Endodermal cell (in vitro differentiated cells): ENCODE results near the gene ZNF71. TPM values are rescaled to one million over a fixed set of nuclear protein-coding genes. Genes with fewer than 3 reads are reported as not detected.

ENCODE experiments used
- DNase-seq: peaks from one replicate; pipeline ENCODE4 v3.0.0-alpha.2; 2017
- H3K27ac ChIP-seq: 2 replicates; pipeline ENCODE4 v1.5.1; 2013; ENCODE audit warnings: mild to moderate bottlenecking, low read depth, low read length, moderate library complexity
- H3K27me3 ChIP-seq: 2 replicates; pipeline ENCODE4 v1.6.1; 2013; ENCODE audit warnings: mild to moderate bottlenecking, low read length, moderate library complexity; ENCODE audit not compliant: insufficient read depth, control insufficient read depth, poor library complexity, severe bottlenecking
- H3K36me3 ChIP-seq: 2 replicates; pipeline ENCODE4 v1.7.0; 2013; ENCODE audit warnings: mild to moderate bottlenecking, low read length, moderate library complexity; ENCODE audit not compliant: control insufficient read depth, insufficient read depth
- H3K4me1 ChIP-seq: one replicate; pipeline ENCODE4 v1.7.0; 2013; ENCODE audit warnings: low read length; ENCODE audit not compliant: control insufficient read depth, insufficient read depth
- H3K4me3 ChIP-seq: 2 replicates; pipeline ENCODE4 v1.5.1; 2013; ENCODE audit warnings: mild to moderate bottlenecking, low read length, moderate library complexity
- H3K9ac ChIP-seq: 2 replicates; pipeline ENCODE4 v1.6.1; 2013; ENCODE audit warnings: mild to moderate bottlenecking, low read length, moderate library complexity; ENCODE audit not compliant: poor library complexity, severe bottlenecking; ENCODE audit errors: extremely low read depth
- H3K9me3 ChIP-seq: 2 replicates; pipeline ENCODE4 v1.6.1; 2013; ENCODE audit warnings: mild to moderate bottlenecking, low read length, moderate library complexity; ENCODE audit not compliant: control insufficient read depth
- H3K27ac Mint-ChIP-seq: 2 replicates; pipeline ENCODE4 v1.8.0; 2020; ENCODE audit warnings: mixed read lengths
- H3K27me3 Mint-ChIP-seq: 2 replicates; pipeline ENCODE4 v1.8.0; 2021; ENCODE audit warnings: mild to moderate bottlenecking, mixed read lengths; ENCODE audit not compliant: insufficient read depth
- H3K36me3 Mint-ChIP-seq: 2 replicates; pipeline ENCODE4 v1.8.0; 2020; ENCODE audit warnings: low read depth, mixed read lengths
- H3K4me1 Mint-ChIP-seq: 2 replicates; pipeline ENCODE4 v1.8.0; 2020; ENCODE audit warnings: mixed read lengths
- H3K4me3 Mint-ChIP-seq: 2 replicates; pipeline ENCODE4 v1.8.0; 2020; ENCODE audit warnings: mild to moderate bottlenecking, moderate library complexity, mixed read lengths
- H3K9me3 Mint-ChIP-seq: 2 replicates; pipeline ENCODE4 v1.8.0; 2020; ENCODE audit warnings: mild to moderate bottlenecking, mixed read lengths
- WGBS, 2 experiments: methylation state at CpG; one replicate each; pipeline versions ENCODE4 v1.1.5 to v1.1.7; 2013; ENCODE audit warnings: missing lambda C conversion rate in 2 of 2, mixed read lengths in 1 of 2; ENCODE audit not compliant: insufficient coverage in 1 of 2, insufficient read length in 1 of 2; 5-methylcytosine and 5-hydroxymethylcytosine counted together
- total RNA-seq, 2 donors: library from RNA; stranded (reverse); fragmentation: NEBNext Ultra II Directional in 1 of 2; extraction: Animal tissue kit (Norgen Biotek cat#: 25700) in 1 of 2; gene quantifications; 2 replicates in 1 of 2; 3 replicates in 1 of 2; pipeline ENCODE4 v1.2.1, GENCODE V29; 2021
- TF ChIP-seq, protein P1 (sequence below): fragments of 200-600 bp; sonication (generic); conservative IDR thresholded peaks from 2 replicates; pipeline ENCODE4 v1.5.0; 2021; ENCODE audit warnings: antibody characterized with exemption, mild to moderate bottlenecking

Gene ZNF71
- total RNA-seq, 2 donors from 2014 or later, result 8.8 to 9.1 TPM

- no peak for DNase-seq
- Mint-ChIP-seq H3K4me1 (no peaks in the 10 kb centered on the region), H3K27ac (no peak overlapping the region), H3K9me3 (peaks cover 94% of the 10 kb centered on the region), H3K36me3 (no peaks in the 10 kb centered on the region), H3K4me3 (no peak overlapping the region), H3K27me3 (no peaks in the 10 kb centered on the region)
- H3K27me3 ChIP-seq, result no peaks in the 10 kb centered on the region
- no peaks in the 10 kb centered on the region for H3K36me3 ChIP-seq
- no peak overlapping the region for H3K27ac ChIP-seq
- H3K9ac ChIP-seq, result no peak overlapping the region
- peaks cover 24% of the 10 kb centered on the region for H3K9me3 ChIP-seq
- 94 to 98% methylated on average over 30 to 43 of the region's 43 CpGs for WGBS, 2 experiments
- no peaks in the 10 kb centered on the region for H3K4me1 ChIP-seq
- H3K4me3 ChIP-seq, result no peak overlapping the region
- TF ChIP-seq, protein P1, sequence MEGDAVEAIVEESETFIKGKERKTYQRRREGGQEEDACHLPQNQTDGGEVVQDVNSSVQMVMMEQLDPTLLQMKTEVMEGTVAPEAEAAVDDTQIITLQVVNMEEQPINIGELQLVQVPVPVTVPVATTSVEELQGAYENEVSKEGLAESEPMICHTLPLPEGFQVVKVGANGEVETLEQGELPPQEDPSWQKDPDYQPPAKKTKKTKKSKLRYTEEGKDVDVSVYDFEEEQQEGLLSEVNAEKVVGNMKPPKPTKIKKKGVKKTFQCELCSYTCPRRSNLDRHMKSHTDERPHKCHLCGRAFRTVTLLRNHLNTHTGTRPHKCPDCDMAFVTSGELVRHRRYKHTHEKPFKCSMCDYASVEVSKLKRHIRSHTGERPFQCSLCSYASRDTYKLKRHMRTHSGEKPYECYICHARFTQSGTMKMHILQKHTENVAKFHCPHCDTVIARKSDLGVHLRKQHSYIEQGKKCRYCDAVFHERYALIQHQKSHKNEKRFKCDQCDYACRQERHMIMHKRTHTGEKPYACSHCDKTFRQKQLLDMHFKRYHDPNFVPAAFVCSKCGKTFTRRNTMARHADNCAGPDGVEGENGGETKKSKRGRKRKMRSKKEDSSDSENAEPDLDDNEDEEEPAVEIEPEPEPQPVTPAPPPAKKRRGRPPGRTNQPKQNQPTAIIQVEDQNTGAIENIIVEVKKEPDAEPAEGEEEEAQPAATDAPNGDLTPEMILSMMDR, result no peak
Measured at GRCh38 chr19:56664511-56664910, 69.4 kb downstream of the ZNF71 start.

- H3K27ac Mint-ChIP-seq, result no peak overlapping the region
- Histone ChIP-seq H3K4me3 (no peak overlapping the region), H3K9me3 (peaks cover 12% of the 10 kb centered on the region), H3K27ac (no peak overlapping the region), H3K9ac (no peak overlapping the region), H3K36me3 (no peaks in the 10 kb centered on the region), H3K27me3 (no peaks in the 10 kb centered on the region), H3K4me1 (no peaks in the 10 kb centered on the region)
- no peaks in the 10 kb centered on the region for H3K4me1 Mint-ChIP-seq
- WGBS, 2 experiments, result 61 to 72% methylated on average over 2 to 6 of the region's 6 CpGs
- H3K4me3 Mint-ChIP-seq, result no peak overlapping the region
- TF ChIP-seq, protein P1, result no peak
- no peak for DNase-seq
- H3K9me3 Mint-ChIP-seq, result peaks cover 86% of the 10 kb centered on the region
- no peaks in the 10 kb centered on the region for H3K36me3 Mint-ChIP-seq
- no peaks in the 10 kb centered on the region for H3K27me3 Mint-ChIP-seq
Measured at GRCh38 chr19:56667311-56667870, 72.3 kb downstream of the ZNF71 start.

- Histone ChIP-seq H3K27ac (no peak overlapping the region), H3K27me3 (no peaks in the 10 kb centered on the region), H3K4me3 (no peak overlapping the region), H3K4me1 (no peaks in the 10 kb centered on the region), H3K9me3 (peaks cover 10% of the 10 kb centered on the region), H3K36me3 (no peaks in the 10 kb centered on the region), H3K9ac (no peak overlapping the region)
- no peak for DNase-seq
- no peaks in the 10 kb centered on the region for H3K36me3 Mint-ChIP-seq
- H3K4me1 Mint-ChIP-seq, result no peaks in the 10 kb centered on the region
- 50 to 66% methylated on average over 1 to 9 of the region's 9 CpGs for WGBS, 2 experiments
- TF ChIP-seq, protein P1, result no peak
- no peak overlapping the region for H3K27ac Mint-ChIP-seq
- H3K4me3 Mint-ChIP-seq, result no peak overlapping the region
- peaks cover 81% of the 10 kb centered on the region for H3K9me3 Mint-ChIP-seq
- H3K27me3 Mint-ChIP-seq, result no peaks in the 10 kb centered on the region
Measured at GRCh38 chr19:56668676-56669075, 73.6 kb downstream of the ZNF71 start.
